H9 (cell line): Measurements from ENCODE around the gene LY6G6F. TPM values are rescaled to one million over a fixed set of nuclear protein-coding genes. Genes with fewer than 3 reads are reported as not detected.

ENCODE experiments used
- DNase-seq: peaks from one replicate; pipeline ENCODE4 v3.0.0-alpha.2; 2017
- H2AFZ ChIP-seq: one replicate; pipeline ENCODE4 v1.6.1; 2013; ENCODE audit warnings: mild to moderate bottlenecking, low read length, control low read depth, moderate library complexity
- H2AK5ac ChIP-seq: 2 replicates; pipeline ENCODE4 v1.6.1; 2013; ENCODE audit warnings: low read length, control low read depth, mixed read lengths; ENCODE audit not compliant: insufficient read length
- H2BK120ac ChIP-seq: one replicate; pipeline ENCODE4 v1.6.1; 2013; ENCODE audit warnings: low read depth, mild to moderate bottlenecking, low read length, control low read depth, inconsistent platforms; ENCODE audit not compliant: poor library complexity, severe bottlenecking
- H2BK12ac ChIP-seq: 2 replicates; pipeline ENCODE4 v1.6.1; 2013; ENCODE audit warnings: low read length, control low read depth, mixed read lengths, low read depth; ENCODE audit not compliant: insufficient read length
- H2BK15ac ChIP-seq: 2 replicates; pipeline ENCODE4 v1.6.1; 2013; ENCODE audit warnings: low read depth, low read length, control low read depth
- H2BK20ac ChIP-seq: one replicate; pipeline ENCODE4 v1.6.1; 2013; ENCODE audit warnings: low read depth, mild to moderate bottlenecking, low read length, control low read depth, inconsistent platforms; ENCODE audit not compliant: poor library complexity, severe bottlenecking
- H2BK5ac ChIP-seq: 2 replicates; pipeline ENCODE4 v1.6.1; 2013; ENCODE audit warnings: low read length, control low read depth, mixed read lengths; ENCODE audit not compliant: insufficient read length
- H3K14ac ChIP-seq: 2 replicates; pipeline ENCODE4 v1.6.1; 2013; ENCODE audit warnings: low read length, control low read depth; ENCODE audit not compliant: insufficient read depth
- H3K18ac ChIP-seq: 2 replicates; pipeline ENCODE4 v1.6.1; 2013; ENCODE audit warnings: low read depth, mild to moderate bottlenecking, mixed read lengths, low read length, control low read depth; ENCODE audit not compliant: insufficient read length
- H3K23ac ChIP-seq: 2 replicates; pipeline ENCODE4 v1.6.1; 2013; ENCODE audit warnings: low read length, control low read depth, mixed read lengths, low read depth; ENCODE audit not compliant: insufficient read length
- H3K23me2 ChIP-seq: 2 replicates; pipeline ENCODE4 v1.6.1; 2013; ENCODE audit warnings: low read depth, mild to moderate bottlenecking, mixed read lengths, low read length, control low read depth; ENCODE audit not compliant: insufficient read length, poor library complexity, severe bottlenecking
- H3K27ac ChIP-seq: 2 replicates; pipeline ENCODE4 v1.5.1; 2013; ENCODE audit warnings: low read length, control low read depth, mixed read lengths, low read depth; ENCODE audit not compliant: insufficient read length
- H3K27me3 ChIP-seq: 2 replicates; pipeline ENCODE4 v1.6.1; 2013; ENCODE audit warnings: low read length, control low read depth, inconsistent platforms; ENCODE audit not compliant: insufficient read depth
- H3K4ac ChIP-seq: 2 replicates; pipeline ENCODE4 v1.6.1; 2013; ENCODE audit warnings: low read depth, mild to moderate bottlenecking, control low read depth, inconsistent platforms, low read length, moderate library complexity
- H3K4me1 ChIP-seq: 2 replicates; pipeline ENCODE4 v1.6.1; 2013; ENCODE audit warnings: low read length, control low read depth, inconsistent platforms; ENCODE audit not compliant: insufficient read depth
- H3K4me2 ChIP-seq: 2 replicates; pipeline ENCODE4 v1.6.1; 2013; ENCODE audit warnings: low read length, control low read depth, mixed read lengths; ENCODE audit not compliant: insufficient read length, insufficient read depth
- H3K56ac ChIP-seq: 2 replicates; pipeline ENCODE4 v1.6.1; 2013; ENCODE audit warnings: low read depth, mild to moderate bottlenecking, mixed read lengths, low read length, control low read depth; ENCODE audit not compliant: insufficient read length
- H3K79me1 ChIP-seq: 2 replicates; pipeline ENCODE4 v1.6.1; 2013; ENCODE audit warnings: low read depth, mild to moderate bottlenecking, moderate library complexity, low read length, control low read depth, inconsistent platforms; ENCODE audit not compliant: insufficient read depth, poor library complexity, severe bottlenecking
- H3K79me2 ChIP-seq: 2 replicates; pipeline ENCODE4 v1.6.1; 2013; ENCODE audit warnings: low read length, control low read depth, inconsistent platforms; ENCODE audit not compliant: insufficient read depth
- H3K9ac ChIP-seq: 2 replicates; pipeline ENCODE4 v1.6.1; 2013; ENCODE audit warnings: low read length, control low read depth, mixed read lengths; ENCODE audit not compliant: insufficient read length; ENCODE audit errors: extremely low read depth
- H3K9me3 ChIP-seq: one replicate; pipeline ENCODE4 v1.6.1; 2013; ENCODE audit warnings: low read depth, low read length, inconsistent platforms; ENCODE audit not compliant: control insufficient read depth
- H3T11ph ChIP-seq: one replicate; pipeline ENCODE4 v1.6.1; 2013; ENCODE audit warnings: mild to moderate bottlenecking, low read length, control low read depth, inconsistent platforms
- H4K20me1 ChIP-seq: one replicate; pipeline ENCODE4 v1.6.1; 2013; ENCODE audit not compliant: control insufficient read depth, insufficient read length, insufficient read depth
- H4K5ac ChIP-seq: 2 replicates; pipeline ENCODE4 v1.6.1; 2013; ENCODE audit warnings: low read depth, mild to moderate bottlenecking, mixed read lengths, low read length, control low read depth; ENCODE audit not compliant: insufficient read length
- H4K8ac ChIP-seq: replicated peaks from 2 replicates; pipeline ENCODE4 v1.6.1; 2013; ENCODE audit warnings: low read length, control low read depth, mixed read lengths, low read depth; ENCODE audit not compliant: insufficient read length
- H4K91ac ChIP-seq: 2 replicates; pipeline ENCODE4 v1.6.1; 2013; ENCODE audit warnings: low read depth, mild to moderate bottlenecking, moderate library complexity, mixed read lengths, low read length, control low read depth; ENCODE audit not compliant: insufficient read length
- H3K27ac Mint-ChIP-seq, 3 experiments: 2 replicates in 2 of 3; 3 replicates in 1 of 3; pipeline ENCODE4 v1.8.0; 2020 to 2021; ENCODE audit warnings: mixed read lengths in 3 of 3, mild to moderate bottlenecking in 1 of 3, moderate library complexity in 1 of 3
- H3K27me3 Mint-ChIP-seq: 2 replicates; pipeline ENCODE4 v1.8.0; 2021; ENCODE audit warnings: low read depth, mild to moderate bottlenecking, moderate library complexity, mixed read lengths
- H3K36me3 Mint-ChIP-seq, 3 experiments: 2 replicates in 2 of 3; 3 replicates in 1 of 3; pipeline ENCODE4 v1.8.0; 2020 to 2021; ENCODE audit warnings: low read depth in 3 of 3, mixed read lengths in 3 of 3; ENCODE audit not compliant: insufficient read depth in 1 of 3
- H3K4me1 Mint-ChIP-seq, 2 experiments: 2 replicates each; pipeline ENCODE4 v1.8.0; 2020; ENCODE audit warnings: mixed read lengths in 2 of 2
- H3K4me3 Mint-ChIP-seq, 2 experiments: 2 replicates in 1 of 2; 3 replicates in 1 of 2; pipeline ENCODE4 v1.8.0; 2020 to 2021; ENCODE audit warnings: mild to moderate bottlenecking in 2 of 2, mixed read lengths in 2 of 2, moderate library complexity in 1 of 2
- H3K9me3 Mint-ChIP-seq, 2 experiments: 2 replicates in 1 of 2; 3 replicates in 1 of 2; pipeline ENCODE4 v1.8.0; 2020; ENCODE audit warnings: mild to moderate bottlenecking in 2 of 2, mixed read lengths in 2 of 2, moderate library complexity in 1 of 2
- WGBS: extraction: QIAGEN DNeasy Blood & Tissue Kit; methylation state at CpG from one replicate; pipeline ENCODE4 v1.1.7; 2013; ENCODE audit warnings: missing lambda C conversion rate, low lambda C conversion rate, mixed read lengths; ENCODE audit not compliant: insufficient read length; ENCODE audit errors: extremely low coverage; 5-methylcytosine and 5-hydroxymethylcytosine counted together
- total RNA-seq: library from RNA; stranded (reverse); gene quantifications from 2 replicates; pipeline ENCODE4 v1.2.1, GENCODE V29; 2021
- TF ChIP-seq, protein P1 (sequence below): fragments of 200-600 bp; sonication (generic); conservative IDR thresholded peaks from 3 replicates; pipeline ENCODE4 v1.8.0; 2021; ENCODE audit warnings: antibody characterized with exemption, mild to moderate bottlenecking

The LY6G6F gene
- total RNA-seq, 1 experiment from 2014 or later, result not detected

DNA sequence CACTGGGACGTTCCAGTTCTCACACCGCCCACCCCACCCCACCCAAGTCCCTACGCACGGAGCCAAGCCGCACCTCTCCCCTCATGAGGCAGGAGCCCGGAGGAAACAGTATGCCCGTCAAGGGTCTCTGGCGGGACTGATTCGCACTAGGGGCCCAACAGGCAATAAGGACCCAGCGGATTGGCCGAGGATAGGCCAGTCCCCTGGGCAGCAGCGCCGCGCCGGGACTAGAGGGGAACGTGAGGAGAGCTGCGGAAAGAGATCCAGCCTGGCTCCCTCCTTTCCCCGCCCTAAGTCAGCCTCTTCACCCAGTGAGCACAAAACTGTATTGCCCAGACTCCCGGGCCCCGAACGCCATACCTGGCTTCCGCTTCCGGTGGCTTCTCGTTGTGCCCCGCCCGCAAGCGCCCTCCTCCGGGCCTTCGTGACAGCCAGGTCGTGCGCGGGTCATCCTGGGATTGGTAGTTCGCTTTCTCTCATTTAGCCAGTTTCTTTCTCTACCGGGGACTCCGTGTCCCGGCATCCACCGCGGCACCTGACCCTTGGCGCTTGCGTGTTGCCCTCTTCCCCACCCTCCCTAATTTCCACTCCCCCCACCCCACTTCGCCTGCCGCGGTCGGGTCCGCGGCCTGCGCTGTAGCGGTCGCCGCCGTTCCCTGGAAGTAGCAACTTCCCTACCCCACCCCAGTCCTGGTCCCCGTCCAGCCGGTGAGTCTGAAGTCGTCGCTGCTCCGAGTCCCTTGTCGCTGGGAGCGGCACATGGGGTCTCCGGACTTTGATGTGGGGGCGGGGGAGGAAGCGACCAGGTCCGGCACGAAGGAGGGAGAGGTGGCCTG lies 40.9 kb upstream of the LY6G6F start, which contains the start of gene CSNK2B:
TSS of gene CSNK2B (plus strand) at position 580 of the 836 bp plus-strand sequence. CDS start 752 bp downstream, outside the sequence.
- no peak within 1 kb of the TSS for H3T11ph ChIP-seq
- no peaks in the 10 kb centered on the region for H3K9me3 Mint-ChIP-seq
- peak within 1 kb of the TSS; percentile 87 for H3K27ac ChIP-seq
- peaks cover 49 to 80% (median 71%) of the 10 kb centered on the region in 3 experiments for H3K36me3 Mint-ChIP-seq
- no peak within 1 kb of the TSS for H2BK120ac ChIP-seq
- peak within 1 kb of the TSS; percentile 96 for H3K4me2 ChIP-seq
- H3K4me1 ChIP-seq, result no peaks in the 10 kb centered on the region
- no peaks in the 10 kb centered on the region for H3K27me3 ChIP-seq
- H3K27me3 Mint-ChIP-seq, result no peaks in the 10 kb centered on the region
- no peak within 1 kb of the TSS for H3K23ac ChIP-seq
- H4K91ac ChIP-seq, result no peak within 1 kb of the TSS
- TF ChIP-seq, protein P1, sequence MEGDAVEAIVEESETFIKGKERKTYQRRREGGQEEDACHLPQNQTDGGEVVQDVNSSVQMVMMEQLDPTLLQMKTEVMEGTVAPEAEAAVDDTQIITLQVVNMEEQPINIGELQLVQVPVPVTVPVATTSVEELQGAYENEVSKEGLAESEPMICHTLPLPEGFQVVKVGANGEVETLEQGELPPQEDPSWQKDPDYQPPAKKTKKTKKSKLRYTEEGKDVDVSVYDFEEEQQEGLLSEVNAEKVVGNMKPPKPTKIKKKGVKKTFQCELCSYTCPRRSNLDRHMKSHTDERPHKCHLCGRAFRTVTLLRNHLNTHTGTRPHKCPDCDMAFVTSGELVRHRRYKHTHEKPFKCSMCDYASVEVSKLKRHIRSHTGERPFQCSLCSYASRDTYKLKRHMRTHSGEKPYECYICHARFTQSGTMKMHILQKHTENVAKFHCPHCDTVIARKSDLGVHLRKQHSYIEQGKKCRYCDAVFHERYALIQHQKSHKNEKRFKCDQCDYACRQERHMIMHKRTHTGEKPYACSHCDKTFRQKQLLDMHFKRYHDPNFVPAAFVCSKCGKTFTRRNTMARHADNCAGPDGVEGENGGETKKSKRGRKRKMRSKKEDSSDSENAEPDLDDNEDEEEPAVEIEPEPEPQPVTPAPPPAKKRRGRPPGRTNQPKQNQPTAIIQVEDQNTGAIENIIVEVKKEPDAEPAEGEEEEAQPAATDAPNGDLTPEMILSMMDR, result no peak
- peak within 1 kb of the TSS; percentile 38 for H3K56ac ChIP-seq
- WGBS, result no CpG with 5 or more reads among the region's 63 CpGs
- peak within 1 kb of the TSS; percentile 17 for H2BK5ac ChIP-seq
- H3K4ac ChIP-seq, result no peak within 1 kb of the TSS
- H3K27ac Mint-ChIP-seq, result peak within 1 kb of the TSS; percentile 99
- no peak within 1 kb of the TSS for H2AK5ac ChIP-seq
- H3K79me2 ChIP-seq, result peaks cover 6% of the 10 kb centered on the region; the same call in 1 of the 2 replicates
- H2AFZ ChIP-seq, result no peak within 1 kb of the TSS
- peak within 1 kb of the TSS; percentile 66 for H3K14ac ChIP-seq
- peak within 1 kb of the TSS; percentile 81 for H3K18ac ChIP-seq
- peak within 1 kb of the TSS; percentile 89 for H3K9ac ChIP-seq
- no peak within 1 kb of the TSS for H2BK12ac ChIP-seq
- no peaks in the 10 kb centered on the region for H4K20me1 ChIP-seq
- peaks cover 19% of the 10 kb centered on the region for H3K23me2 ChIP-seq
- H3K4me1 Mint-ChIP-seq, result peaks cover 30 to 34% of the 10 kb centered on the region in 2 experiments
- no peak within 1 kb of the TSS for H4K8ac ChIP-seq
- no peak within 1 kb of the TSS for H2BK15ac ChIP-seq
- peaks cover 11% of the 10 kb centered on the region for H3K79me1 ChIP-seq
- peak within 1 kb of the TSS; percentile 41 for H4K5ac ChIP-seq
- no peak within 1 kb of the TSS for H2BK20ac ChIP-seq
- H3K9me3 ChIP-seq, result no peaks in the 10 kb centered on the region
- peak within 1 kb of the TSS; percentile 99 for H3K4me3 Mint-ChIP-seq
- peak; percentile 98 for DNase-seq
